ENCODE results near the gene SARS1. TPM values are rescaled to one million over a fixed set of nuclear protein-coding genes. Genes with fewer than 3 reads are reported as not detected.

Gene SARS1
- total and polyA plus RNA-seq, 2 of the 13 experiments (the other 11 are each of a cell fraction or from before 2014, with no cell fraction given), result 103 to 134 TPM

- TF ChIP-seq, protein P1, sequence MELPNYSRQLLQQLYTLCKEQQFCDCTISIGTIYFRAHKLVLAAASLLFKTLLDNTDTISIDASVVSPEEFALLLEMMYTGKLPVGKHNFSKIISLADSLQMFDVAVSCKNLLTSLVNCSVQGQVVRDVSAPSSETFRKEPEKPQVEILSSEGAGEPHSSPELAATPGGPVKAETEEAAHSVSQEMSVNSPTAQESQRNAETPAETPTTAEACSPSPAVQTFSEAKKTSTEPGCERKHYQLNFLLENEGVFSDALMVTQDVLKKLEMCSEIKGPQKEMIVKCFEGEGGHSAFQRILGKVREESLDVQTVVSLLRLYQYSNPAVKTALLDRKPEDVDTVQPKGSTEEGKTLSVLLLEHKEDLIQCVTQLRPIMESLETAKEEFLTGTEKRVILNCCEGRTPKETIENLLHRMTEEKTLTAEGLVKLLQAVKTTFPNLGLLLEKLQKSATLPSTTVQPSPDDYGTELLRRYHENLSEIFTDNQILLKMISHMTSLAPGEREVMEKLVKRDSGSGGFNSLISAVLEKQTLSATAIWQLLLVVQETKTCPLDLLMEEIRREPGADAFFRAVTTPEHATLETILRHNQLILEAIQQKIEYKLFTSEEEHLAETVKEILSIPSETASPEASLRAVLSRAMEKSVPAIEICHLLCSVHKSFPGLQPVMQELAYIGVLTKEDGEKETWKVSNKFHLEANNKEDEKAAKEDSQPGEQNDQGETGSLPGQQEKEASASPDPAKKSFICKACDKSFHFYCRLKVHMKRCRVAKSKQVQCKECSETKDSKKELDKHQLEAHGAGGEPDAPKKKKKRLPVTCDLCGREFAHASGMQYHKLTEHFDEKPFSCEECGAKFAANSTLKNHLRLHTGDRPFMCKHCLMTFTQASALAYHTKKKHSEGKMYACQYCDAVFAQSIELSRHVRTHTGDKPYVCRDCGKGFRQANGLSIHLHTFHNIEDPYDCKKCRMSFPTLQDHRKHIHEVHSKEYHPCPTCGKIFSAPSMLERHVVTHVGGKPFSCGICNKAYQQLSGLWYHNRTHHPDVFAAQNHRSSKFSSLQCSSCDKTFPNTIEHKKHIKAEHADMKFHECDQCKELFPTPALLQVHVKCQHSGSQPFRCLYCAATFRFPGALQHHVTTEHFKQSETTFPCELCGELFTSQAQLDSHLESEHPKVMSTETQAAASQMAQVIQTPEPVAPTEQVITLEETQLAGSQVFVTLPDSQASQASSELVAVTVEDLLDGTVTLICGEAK (IDR thresholded peaks at IDR 0.05), result no peak
- TF ChIP-seq, protein P1 (CRISPR knock-in tag; IDR thresholded peaks at IDR 0.05), result no peak
- TF ChIP-seq KLF6 (CRISPR knock-in tag; IDR thresholded peaks at IDR 0.05) (no peak), SOX13 (IDR thresholded peaks at IDR 0.05) (no peak), SOX13 (CRISPR knock-in tag; conservative IDR thresholded peaks at IDR 0.05 in 1 of 2, IDR thresholded peaks at IDR 0.05 in 1 of 2) (peak in 1 of 2 experiments; percentile 27; a peak in 2 of 4 replicates), MED1 (CRISPR knock-in tag; IDR thresholded peaks at IDR 0.05) (no peak), POLR2AphosphoS2 (IDR thresholded peaks at IDR 0.05; ENCODE audit: low read depth, low read length) (no peak), BORCS8-MEF2B (CRISPR knock-in tag; IDR thresholded peaks at IDR 0.05) (no peak), ZBTB44 (CRISPR knock-in tag; IDR thresholded peaks at IDR 0.05) (no peak), FOXK2 (IDR thresholded peaks at IDR 0.05) (no peak), SAP130 (CRISPR knock-in tag; IDR thresholded peaks at IDR 0.05; ENCODE audit: low read depth) (peak; percentile 31; the same call in 1 of the 2 replicates), NCOA1 (CRISPR knock-in tag; IDR thresholded peaks at IDR 0.05) (no peak), CENPT (CRISPR knock-in tag; IDR thresholded peaks at IDR 0.05; ENCODE audit: low read depth) (no peak), PHF8 (CRISPR knock-in tag; IDR thresholded peaks at IDR 0.05) (no peak), ZNF615 (CRISPR knock-in tag; IDR thresholded peaks at IDR 0.05; ENCODE audit: borderline replicate concordance) (no peak), CCAR2 (optimal IDR thresholded peaks at IDR 0.05; ENCODE audit: low read depth, low read length) (no peak), ZNF75D (CRISPR knock-in tag; IDR thresholded peaks at IDR 0.05; ENCODE audit: borderline replicate concordance) (no peak)
- TF ChIP-seq, protein P2, sequence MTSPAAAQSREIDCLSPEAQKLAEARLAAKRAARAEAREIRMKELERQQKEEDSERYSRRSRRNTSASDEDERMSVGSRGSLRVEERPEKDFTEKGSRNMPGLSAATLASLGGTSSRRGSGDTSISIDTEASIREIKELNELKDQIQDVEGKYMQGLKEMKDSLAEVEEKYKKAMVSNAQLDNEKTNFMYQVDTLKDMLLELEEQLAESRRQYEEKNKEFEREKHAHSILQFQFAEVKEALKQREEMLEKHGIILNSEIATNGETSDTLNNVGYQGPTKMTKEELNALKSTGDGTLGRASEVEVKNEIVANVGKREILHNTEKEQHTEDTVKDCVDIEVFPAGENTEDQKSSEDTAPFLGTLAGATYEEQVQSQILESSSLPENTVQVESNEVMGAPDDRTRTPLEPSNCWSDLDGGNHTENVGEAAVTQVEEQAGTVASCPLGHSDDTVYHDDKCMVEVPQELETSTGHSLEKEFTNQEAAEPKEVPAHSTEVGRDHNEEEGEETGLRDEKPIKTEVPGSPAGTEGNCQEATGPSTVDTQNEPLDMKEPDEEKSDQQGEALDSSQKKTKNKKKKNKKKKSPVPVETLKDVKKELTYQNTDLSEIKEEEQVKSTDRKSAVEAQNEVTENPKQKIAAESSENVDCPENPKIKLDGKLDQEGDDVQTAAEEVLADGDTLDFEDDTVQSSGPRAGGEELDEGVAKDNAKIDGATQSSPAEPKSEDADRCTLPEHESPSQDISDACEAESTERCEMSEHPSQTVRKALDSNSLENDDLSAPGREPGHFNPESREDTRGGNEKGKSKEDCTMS (CRISPR knock-in tag; conservative IDR thresholded peaks at IDR 0.05), result no peak
Measured at GRCh38 chr1:109239409-109240068, 25.8 kb downstream of the SARS1 start (continued).

Data from HepG2 (cell line).